HL-60 (cell line): ENCODE measurements around the gene RAPGEF2.

Experiments used
- DNase-seq, 2 experiments: peaks; one replicate each; pipeline ENCODE4 v3.0.0-alpha.2; 2010 to 2020; ENCODE audit warnings: low read depth in 1 of 2, low spot score in 1 of 2
- H3K27ac ChIP-seq: fragments of 250-450 bp; sonication (Bioruptor Pico); replicated peaks from 2 replicates; pipeline ENCODE4 v1.5.1; 2020; ENCODE audit warnings: mild to moderate bottlenecking, moderate library complexity
- H3K27me3 ChIP-seq: fragments of 250-450 bp; sonication (Bioruptor Pico); 2 replicates; pipeline ENCODE4 v1.5.1; 2021; ENCODE audit warnings: mild to moderate bottlenecking, moderate library complexity; ENCODE audit not compliant: insufficient read depth, poor library complexity, severe bottlenecking
- H3K4me3 ChIP-seq: replicated peaks from 2 replicates; pipeline ENCODE4 v1.5.1; 2011; ENCODE audit warnings: mild to moderate bottlenecking, control low read depth, low read length; ENCODE audit not compliant: insufficient read depth
- GABPA ChIP-seq: IDR thresholded peaks from 2 replicates; pipeline ENCODE4 v1.6.1; 2012; ENCODE audit warnings: low read depth
- POLR2AphosphoS5 ChIP-seq: IDR thresholded peaks from 2 replicates; pipeline ENCODE4 v1.6.1; 2012; ENCODE audit warnings: low read depth
- SPI1 ChIP-seq: IDR thresholded peaks from 2 replicates; pipeline ENCODE4 v1.6.1; 2012; ENCODE audit warnings: low read depth, mild to moderate bottlenecking, borderline replicate concordance
- TF ChIP-seq, protein P1 (sequence below): IDR thresholded peaks from one replicate; pipeline ENCODE4 v1.5.1; 2011; ENCODE audit warnings: low read length, control low read depth, inconsistent platforms; ENCODE audit not compliant: insufficient read depth
- TF ChIP-seq, protein P2 (sequence below): IDR thresholded peaks from 2 replicates; pipeline ENCODE4 v1.6.1; 2012; ENCODE audit warnings: low read depth; ENCODE audit not compliant: insufficient replicate concordance

RAPGEF2 gene

DNA sequence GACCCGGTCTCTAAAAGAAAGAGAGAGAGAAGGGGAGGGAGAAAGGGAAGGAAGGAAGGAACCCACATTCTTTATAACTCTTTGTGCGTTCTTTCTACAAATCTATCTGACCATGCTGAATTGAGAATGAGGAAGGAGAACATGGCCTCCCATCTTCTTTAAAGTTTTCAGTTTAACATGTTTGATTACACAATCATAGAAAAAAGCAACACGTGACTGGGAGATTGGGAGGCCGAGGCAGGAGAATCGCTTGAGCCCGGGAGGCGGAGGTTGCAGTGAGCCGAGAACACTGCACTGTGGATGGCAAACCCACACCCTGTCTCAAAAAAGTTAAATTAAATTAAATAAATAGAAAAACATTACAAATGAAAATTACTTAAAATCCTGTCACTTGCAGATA is 254.5 kb downstream of the RAPGEF2 start:
- H3K27ac ChIP-seq, result no peak overlapping the region
- DNase-seq, result no peak
- TF ChIP-seq, protein P1, sequence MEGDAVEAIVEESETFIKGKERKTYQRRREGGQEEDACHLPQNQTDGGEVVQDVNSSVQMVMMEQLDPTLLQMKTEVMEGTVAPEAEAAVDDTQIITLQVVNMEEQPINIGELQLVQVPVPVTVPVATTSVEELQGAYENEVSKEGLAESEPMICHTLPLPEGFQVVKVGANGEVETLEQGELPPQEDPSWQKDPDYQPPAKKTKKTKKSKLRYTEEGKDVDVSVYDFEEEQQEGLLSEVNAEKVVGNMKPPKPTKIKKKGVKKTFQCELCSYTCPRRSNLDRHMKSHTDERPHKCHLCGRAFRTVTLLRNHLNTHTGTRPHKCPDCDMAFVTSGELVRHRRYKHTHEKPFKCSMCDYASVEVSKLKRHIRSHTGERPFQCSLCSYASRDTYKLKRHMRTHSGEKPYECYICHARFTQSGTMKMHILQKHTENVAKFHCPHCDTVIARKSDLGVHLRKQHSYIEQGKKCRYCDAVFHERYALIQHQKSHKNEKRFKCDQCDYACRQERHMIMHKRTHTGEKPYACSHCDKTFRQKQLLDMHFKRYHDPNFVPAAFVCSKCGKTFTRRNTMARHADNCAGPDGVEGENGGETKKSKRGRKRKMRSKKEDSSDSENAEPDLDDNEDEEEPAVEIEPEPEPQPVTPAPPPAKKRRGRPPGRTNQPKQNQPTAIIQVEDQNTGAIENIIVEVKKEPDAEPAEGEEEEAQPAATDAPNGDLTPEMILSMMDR, result no peak
- TF ChIP-seq POLR2AphosphoS5 (no peak), GABPA (no peak), SPI1 (no peak)
- TF ChIP-seq, protein P2, sequence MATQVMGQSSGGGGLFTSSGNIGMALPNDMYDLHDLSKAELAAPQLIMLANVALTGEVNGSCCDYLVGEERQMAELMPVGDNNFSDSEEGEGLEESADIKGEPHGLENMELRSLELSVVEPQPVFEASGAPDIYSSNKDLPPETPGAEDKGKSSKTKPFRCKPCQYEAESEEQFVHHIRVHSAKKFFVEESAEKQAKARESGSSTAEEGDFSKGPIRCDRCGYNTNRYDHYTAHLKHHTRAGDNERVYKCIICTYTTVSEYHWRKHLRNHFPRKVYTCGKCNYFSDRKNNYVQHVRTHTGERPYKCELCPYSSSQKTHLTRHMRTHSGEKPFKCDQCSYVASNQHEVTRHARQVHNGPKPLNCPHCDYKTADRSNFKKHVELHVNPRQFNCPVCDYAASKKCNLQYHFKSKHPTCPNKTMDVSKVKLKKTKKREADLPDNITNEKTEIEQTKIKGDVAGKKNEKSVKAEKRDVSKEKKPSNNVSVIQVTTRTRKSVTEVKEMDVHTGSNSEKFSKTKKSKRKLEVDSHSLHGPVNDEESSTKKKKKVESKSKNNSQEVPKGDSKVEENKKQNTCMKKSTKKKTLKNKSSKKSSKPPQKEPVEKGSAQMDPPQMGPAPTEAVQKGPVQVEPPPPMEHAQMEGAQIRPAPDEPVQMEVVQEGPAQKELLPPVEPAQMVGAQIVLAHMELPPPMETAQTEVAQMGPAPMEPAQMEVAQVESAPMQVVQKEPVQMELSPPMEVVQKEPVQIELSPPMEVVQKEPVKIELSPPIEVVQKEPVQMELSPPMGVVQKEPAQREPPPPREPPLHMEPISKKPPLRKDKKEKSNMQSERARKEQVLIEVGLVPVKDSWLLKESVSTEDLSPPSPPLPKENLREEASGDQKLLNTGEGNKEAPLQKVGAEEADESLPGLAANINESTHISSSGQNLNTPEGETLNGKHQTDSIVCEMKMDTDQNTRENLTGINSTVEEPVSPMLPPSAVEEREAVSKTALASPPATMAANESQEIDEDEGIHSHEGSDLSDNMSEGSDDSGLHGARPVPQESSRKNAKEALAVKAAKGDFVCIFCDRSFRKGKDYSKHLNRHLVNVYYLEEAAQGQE, result no peak
- H3K27me3 ChIP-seq, result no peaks in the 10 kb centered on the region
- H3K4me3 ChIP-seq, result no peak overlapping the region

DNA sequence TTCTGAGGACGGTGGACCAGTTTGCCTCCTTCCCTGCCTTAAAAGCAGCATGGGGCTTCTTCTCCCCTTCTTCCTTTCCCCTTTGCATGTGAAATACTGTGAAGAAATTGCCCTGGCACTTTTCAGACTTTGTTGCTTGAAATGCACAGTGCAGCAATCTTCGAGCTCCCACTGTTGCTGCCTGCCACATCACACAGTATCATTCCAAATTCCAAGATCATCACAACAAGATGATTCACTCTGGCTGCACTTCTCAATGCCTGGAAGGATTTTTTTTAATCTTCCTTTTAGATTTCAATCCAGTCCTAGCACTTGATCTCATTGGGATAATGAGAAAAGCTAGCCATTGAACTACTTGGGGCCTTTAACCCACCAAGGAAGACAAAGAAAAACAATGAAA is 255.3 kb downstream of the RAPGEF2 start:
- TF ChIP-seq, protein P1, result no peak
- TF ChIP-seq POLR2AphosphoS5, result no peak
- TF ChIP-seq, protein P2, result no peak
- no peak for TF ChIP-seq SPI1
- no peak for TF ChIP-seq GABPA
- H3K27me3 ChIP-seq, result no peaks in the 10 kb centered on the region
- no peak for DNase-seq
- no peak overlapping the region for H3K27ac ChIP-seq
- no peak overlapping the region for H3K4me3 ChIP-seq

DNA sequence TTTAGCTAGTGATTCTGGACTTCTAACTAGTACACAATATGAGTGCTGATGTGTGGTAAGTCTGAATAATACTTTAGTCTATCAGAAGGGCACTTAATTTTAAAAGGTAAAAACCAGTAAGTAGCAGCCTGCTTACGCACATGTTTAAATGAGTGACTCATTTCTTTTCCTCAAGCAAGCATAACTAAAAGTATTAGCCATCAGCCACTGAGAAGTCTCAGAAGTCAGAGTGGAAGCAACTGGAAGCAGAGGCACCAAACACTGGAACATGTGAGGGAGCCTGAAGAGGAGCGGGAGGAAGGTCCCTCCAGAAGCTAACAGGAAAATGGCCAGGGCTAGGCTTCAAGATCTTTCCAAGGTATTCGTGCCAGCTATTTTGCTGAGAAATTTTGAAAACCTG is 257.7 kb downstream of the RAPGEF2 start:
- Histone ChIP-seq H3K4me3 (no peak overlapping the region), H3K27me3 (no peaks in the 10 kb centered on the region), H3K27ac (no peak overlapping the region)
- no peak for DNase-seq
- TF ChIP-seq, protein P2, result no peak
- no peak for TF ChIP-seq SPI1
- no peak for TF ChIP-seq POLR2AphosphoS5

DNA sequence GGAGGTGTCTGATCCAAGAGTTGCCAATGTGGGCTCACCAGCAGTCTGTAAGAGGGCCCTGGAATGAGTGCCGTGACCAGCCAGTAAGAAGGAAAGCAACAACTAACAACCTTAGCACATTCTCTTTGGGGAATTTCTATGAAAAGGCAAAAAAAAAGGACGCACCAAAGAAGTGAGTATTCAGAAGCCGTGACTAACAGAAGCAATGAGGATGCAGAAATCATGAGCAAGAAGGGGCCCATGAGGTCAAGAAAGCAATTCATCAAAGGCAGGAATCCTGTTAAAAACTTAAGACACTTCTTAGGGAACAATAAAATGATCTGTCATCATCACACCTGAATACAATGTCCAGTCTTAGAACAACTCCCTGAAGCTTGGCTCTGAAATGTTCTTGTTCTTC is 260.5 kb downstream of the RAPGEF2 start:
- Histone ChIP-seq H3K4me3 (no peak overlapping the region), H3K27ac (no peak overlapping the region), H3K27me3 (no peaks in the 10 kb centered on the region)
- DNase-seq, result no peak
- TF ChIP-seq, protein P1, result no peak
- TF ChIP-seq, protein P2, result no peak
- TF ChIP-seq GABPA (no peak), SPI1 (no peak), POLR2AphosphoS5 (no peak)
